ENCODE results near the gene TMEM201. TPM values are rescaled to one million over a fixed set of nuclear protein-coding genes. Genes with fewer than 3 reads are reported as not detected.

TMEM201 gene
- polyA plus RNA-seq, 4 donors: 14.2 to 22.9 (median 15.6) TPM

DNA sequence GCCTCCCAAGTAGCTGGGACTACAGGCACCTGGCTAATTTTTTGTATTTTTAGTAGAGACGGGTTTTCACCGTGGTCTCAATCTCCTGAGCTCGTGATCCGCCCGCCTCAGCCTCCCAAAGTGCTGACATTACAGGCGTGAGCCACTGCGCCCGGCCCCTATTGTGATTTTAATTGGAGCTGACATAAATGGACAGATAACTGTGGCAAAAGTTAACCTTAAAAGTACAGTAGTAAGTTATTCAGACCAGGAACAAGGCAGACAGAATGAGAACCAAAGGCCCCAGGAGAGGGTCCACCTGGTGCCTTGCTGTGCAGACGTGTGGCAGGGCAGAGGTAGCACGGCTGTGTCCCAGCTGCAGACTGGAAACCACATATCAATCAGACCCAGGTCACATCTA lies 11.0 kb downstream of the TMEM201 start:
- DNase-seq (ENCODE audit: low read depth in 4 of 4, low spot score in 3 of 4): no peak

GRCh38 chr1:9600861-9601834 lies 12.4 kb downstream of the TMEM201 start:
- DNase-seq (ENCODE audit: low read depth in 4 of 4, low spot score in 3 of 4): no peak

GRCh38 chr1:9601942-9602793 lies 13.5 kb downstream of the TMEM201 start:
- no peak for DNase-seq (ENCODE audit: low read depth in 4 of 4, low spot score in 3 of 4)

DNA sequence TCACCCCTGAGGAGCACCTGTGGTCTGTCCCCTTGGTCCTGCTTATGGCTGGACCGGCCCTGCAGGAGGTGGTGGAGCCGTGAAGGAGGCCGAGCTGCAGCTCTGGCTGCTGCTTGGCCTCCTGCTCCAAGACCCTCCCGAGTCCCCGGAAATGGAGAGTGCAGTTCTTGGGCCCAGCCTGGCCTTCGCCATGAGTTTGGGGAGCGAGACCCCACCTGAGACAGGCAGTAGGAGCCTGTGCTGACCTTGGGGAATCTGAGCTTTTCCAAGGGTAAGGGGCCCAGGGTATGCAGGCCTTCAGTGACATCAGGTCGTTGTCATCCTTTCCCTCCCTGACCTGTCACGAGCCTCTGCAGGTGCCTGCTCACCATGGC lies 14.1 kb downstream of the TMEM201 start:
- DNase-seq (ENCODE audit: low read depth in 4 of 4, low spot score in 3 of 4): no peak

DNA sequence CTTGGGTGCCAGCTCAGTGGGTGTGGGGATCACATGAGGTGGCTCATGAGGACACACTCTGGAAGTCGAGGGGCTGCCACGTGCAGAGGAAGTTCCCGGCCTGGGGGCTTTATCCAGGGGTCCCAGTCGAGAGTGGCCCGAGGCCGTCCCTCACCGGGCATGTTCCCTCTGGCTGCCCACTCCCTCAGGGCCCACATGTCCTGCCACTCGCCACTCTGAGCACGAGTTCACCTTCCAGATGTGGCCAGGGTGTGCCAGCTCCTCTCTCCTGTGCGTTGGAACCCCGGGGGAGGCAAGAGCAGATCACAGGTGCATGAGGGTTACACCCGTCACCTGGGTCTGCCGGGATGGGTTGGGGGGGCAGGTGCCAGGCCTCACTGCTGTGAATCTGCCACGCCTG lies 14.6 kb downstream of the TMEM201 start:
- DNase-seq (ENCODE audit: low read depth in 4 of 4, low spot score in 3 of 4): no peak

DNA sequence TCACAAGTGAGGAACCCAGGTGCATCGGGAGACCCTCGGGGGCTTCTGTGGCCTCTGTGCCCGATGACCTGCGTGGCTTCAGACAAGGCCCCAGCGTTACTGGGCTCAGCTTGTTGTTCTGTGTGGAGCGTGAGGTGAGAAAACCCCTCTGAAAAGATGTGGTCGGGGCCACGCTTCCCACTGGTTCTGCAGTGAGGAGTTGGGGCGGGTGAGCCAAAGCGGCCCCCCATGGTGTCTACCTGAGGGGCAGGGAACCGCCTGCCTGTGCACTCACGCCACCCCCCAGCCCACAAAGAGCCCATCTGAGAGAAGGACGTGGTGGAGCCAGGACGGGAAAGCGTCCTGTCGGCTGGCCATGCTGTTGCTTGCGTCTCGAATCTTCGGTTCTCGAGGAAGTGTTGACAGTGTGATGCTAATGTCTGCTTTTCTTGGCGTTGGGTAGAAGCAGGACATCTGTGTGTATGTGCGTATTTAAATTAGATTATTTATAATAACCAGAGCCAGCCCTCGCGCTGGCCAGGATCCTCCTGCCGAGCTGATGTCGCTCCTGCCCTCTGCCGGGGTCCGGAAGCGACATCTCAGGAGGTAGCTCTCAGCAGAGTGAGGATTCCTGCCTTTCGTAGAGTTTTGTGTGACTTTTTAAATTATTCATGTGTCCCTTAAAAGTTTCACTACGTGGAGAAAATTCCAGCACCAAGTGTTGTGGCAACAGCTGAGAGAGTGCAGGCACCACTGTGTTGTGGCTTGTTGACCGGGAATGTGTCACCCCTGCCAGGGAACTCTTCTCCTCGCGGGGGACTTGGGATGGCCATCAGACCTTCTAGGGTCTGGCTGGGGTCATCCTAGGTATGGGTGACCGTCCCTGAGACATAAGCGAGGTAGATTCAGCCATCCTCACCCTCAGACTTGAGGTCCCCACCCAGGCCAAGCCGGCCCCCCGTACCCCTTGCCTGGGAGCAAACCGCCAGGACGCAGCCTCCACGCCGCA lies 15.3 kb downstream of the TMEM201 start:
- no peak for DNase-seq (ENCODE audit: low read depth in 4 of 4, low spot score in 3 of 4)

GRCh38 chr1:9604836-9605235 lies 16.1 kb downstream of the TMEM201 start:
- DNase-seq (ENCODE audit: low read depth in 4 of 4, low spot score in 3 of 4): no peak

DNA sequence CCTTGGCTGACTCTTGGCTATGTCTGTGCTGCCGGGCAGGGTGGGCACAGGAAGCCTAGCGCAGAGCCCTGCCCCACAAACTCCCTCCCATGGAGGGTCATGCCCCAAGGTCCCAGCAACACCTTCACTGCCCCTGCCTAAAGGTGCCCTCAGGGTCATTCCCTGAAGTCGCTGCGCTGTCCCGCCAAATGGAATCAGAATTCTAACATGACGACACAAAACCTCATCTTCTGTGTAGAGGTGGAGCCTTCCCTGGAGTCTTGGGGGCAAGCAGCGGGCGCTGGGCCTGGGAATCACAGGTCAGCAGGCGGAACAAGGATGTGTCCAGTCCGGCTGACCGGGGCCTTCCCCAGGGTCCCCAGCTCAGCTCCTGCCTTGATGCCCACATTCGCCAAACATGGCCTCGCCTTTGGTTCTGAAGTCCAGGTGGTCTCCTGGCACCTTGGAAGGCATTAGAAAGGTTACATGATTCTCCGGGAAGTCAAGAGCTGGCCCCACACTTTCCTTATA lies 17.3 kb downstream of the TMEM201 start:
- DNase-seq (ENCODE audit: low read depth in 4 of 4, low spot score in 3 of 4): no peak

DNA sequence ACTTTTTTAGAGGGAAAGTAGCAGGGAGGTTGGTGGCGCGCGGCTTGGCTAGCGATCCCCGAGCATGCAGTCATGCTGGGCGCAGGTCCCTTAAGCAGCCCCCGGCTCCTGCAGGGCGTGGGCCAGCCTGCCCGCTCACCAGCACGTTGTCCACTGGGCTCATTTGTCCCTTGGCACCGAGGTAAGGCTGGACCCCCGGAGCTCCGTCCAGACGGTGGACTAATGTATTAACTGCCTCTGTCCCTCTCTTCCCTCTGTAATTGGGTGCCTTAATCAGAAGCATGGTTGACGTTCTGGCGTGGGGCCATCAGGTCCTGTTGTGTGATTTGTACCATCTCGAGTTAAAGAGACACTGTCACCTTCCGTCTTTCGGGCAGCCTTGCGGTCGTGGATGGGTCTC lies 17.7 kb downstream of the TMEM201 start:
- no peak for DNase-seq (ENCODE audit: low read depth in 4 of 4, low spot score in 3 of 4)

- DNase-seq (ENCODE audit: low read depth in 4 of 4, low spot score in 3 of 4): no peak
Observed at GRCh38 chr1:9606948-9607347, 18.2 kb downstream of the TMEM201 start.

- no peak for DNase-seq (ENCODE audit: low read depth in 4 of 4, low spot score in 3 of 4)
Observed at GRCh38 chr1:9607352-9607751, 18.6 kb downstream of the TMEM201 start.

GRCh38 chr1:9609998-9610397 lies 21.3 kb downstream of the TMEM201 start:
- no peak for DNase-seq (ENCODE audit: low read depth in 4 of 4, low spot score in 3 of 4)

- DNase-seq (ENCODE audit: low read depth in 4 of 4, low spot score in 3 of 4): no peak
Observed at GRCh38 chr1:9610548-9610947, 21.8 kb downstream of the TMEM201 start.

DNA sequence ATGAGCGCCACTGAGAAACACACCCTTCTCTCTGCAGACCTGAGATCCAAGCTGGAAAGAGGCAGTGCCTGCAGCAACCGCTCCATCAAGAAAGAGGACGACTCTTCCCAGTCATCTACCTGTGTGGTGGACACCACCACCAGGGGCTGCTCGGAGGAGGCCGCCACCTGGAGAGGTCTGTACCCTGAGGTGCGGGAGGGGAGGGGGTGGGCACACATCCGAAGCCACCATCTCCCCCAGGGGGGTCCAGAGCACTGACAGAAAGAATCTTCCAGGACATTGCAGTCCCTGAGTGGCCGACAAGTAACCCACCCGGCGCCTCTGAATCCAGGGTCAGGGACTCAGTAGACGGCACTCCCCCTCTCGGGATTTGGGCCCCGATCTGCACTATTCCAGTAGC lies 23.0 kb downstream of the TMEM201 start:
- no peak for DNase-seq (ENCODE audit: low read depth in 4 of 4, low spot score in 3 of 4)

DNA sequence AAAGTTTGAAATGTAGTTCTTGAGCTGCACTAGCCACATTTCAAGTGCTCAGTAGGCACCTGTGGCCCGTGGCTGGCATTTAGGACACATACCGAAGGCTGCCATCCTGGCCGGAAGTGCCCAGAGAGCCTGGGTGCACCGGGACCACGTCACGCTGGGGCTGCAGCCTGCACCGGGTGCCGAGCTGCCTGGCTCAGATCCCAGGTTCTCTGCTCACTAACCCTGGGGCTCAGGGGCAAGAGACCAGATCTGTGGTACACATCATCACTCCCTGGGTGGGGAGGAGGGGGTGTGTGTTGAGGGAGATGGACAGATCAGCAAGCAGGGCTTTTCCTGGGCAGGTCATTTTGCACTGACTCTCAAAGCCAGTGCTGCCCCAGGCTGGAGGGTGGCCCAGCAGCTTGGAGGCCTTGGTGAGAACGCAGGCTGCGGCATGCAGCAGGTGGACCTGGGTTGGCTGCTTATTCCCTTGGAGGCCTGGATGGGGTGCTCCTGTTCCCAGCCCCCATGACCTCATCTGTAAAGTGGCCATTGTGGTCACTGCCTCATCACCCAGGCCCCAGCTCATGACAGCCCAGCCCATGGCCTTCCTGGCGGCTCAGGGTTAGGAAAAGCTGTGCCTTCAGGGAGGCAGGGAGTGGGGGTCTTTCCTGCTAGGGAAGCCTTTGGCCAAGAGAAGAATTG lies 23.6 kb downstream of the TMEM201 start:
- no peak for DNase-seq (ENCODE audit: low read depth in 4 of 4, low spot score in 3 of 4)

GRCh38 chr1:9612871-9613624 lies 24.3 kb downstream of the TMEM201 start:
- DNase-seq (ENCODE audit: low read depth in 4 of 4, low spot score in 3 of 4): no peak

- DNase-seq (ENCODE audit: low read depth in 4 of 4, low spot score in 3 of 4): no peak
Observed at GRCh38 chr1:9613625-9614299, 25.1 kb downstream of the TMEM201 start.

GRCh38 chr1:9615316-9616063 lies 26.8 kb downstream of the TMEM201 start:
- no peak for DNase-seq (ENCODE audit: low read depth in 4 of 4, low spot score in 3 of 4)

All from left renal pelvis (tissue), 4 donors.